ENCODE data around the gene IL36RN.

The IL36RN gene

GRCh38 chr2:113104054-113104611 is 45.1 kb downstream of the IL36RN start:
- H3K9me3 ChIP-seq, result no peaks in the 10 kb centered on the region
- TF ChIP-seq CTCF (IDR thresholded peaks at IDR 0.05), result no peak
- H3K27me3 ChIP-seq, result no peaks in the 10 kb centered on the region
- DNase-seq, result no peak
- no peaks in the 10 kb centered on the region for H3K36me3 ChIP-seq
- no peaks in the 10 kb centered on the region for H3K4me1 ChIP-seq
- no peak overlapping the region for H3K27ac ChIP-seq
- intact Hi-C loops (cut with DNase I; ENCODE audit: low total_unique reads), result no loop called here
- H3K4me3 ChIP-seq, result no peak overlapping the region

- no peak for TF ChIP-seq CTCF (IDR thresholded peaks at IDR 0.05)
- Histone ChIP-seq H3K27ac (no peak overlapping the region), H3K27me3 (no peaks in the 10 kb centered on the region), H3K36me3 (no peaks in the 10 kb centered on the region), H3K4me3 (no peak overlapping the region), H3K4me1 (no peaks in the 10 kb centered on the region), H3K9me3 (no peaks in the 10 kb centered on the region)
- intact Hi-C loops (cut with DNase I; ENCODE audit: low total_unique reads), result no loop called here
- no peak for DNase-seq
Measured at GRCh38 chr2:113105047-113105785, 46.2 kb downstream of the IL36RN start.

GRCh38 chr2:113111121-113111520 is 52.1 kb downstream of the IL36RN start:
- no peak overlapping the region for H3K4me3 ChIP-seq
- H3K27me3 ChIP-seq, result peaks cover 0 to 3% of the 10 kb centered on the region in 2 donors
- intact Hi-C loops (cut with DNase I; ENCODE audit: low total_unique reads), result no loop called here
- H3K4me1 ChIP-seq, result no peaks in the 10 kb centered on the region
- H3K9me3 ChIP-seq, result no peaks in the 10 kb centered on the region
- DNase-seq, result no peak
- TF ChIP-seq CTCF (IDR thresholded peaks at IDR 0.05), result no peak
- H3K27ac ChIP-seq, result no peak overlapping the region
- no peaks in the 10 kb centered on the region for H3K36me3 ChIP-seq

- Histone ChIP-seq H3K36me3 (no peaks in the 10 kb centered on the region), H3K9me3 (no peaks in the 10 kb centered on the region), H3K27me3 (peaks cover 0 to 3% of the 10 kb centered on the region in 2 donors), H3K27ac (no peak overlapping the region), H3K4me3 (no peak overlapping the region), H3K4me1 (no peaks in the 10 kb centered on the region)
- TF ChIP-seq CTCF (IDR thresholded peaks at IDR 0.05), result no peak
- no peak for DNase-seq
- intact Hi-C loops (cut with DNase I; ENCODE audit: low total_unique reads), result no loop called here
Measured at GRCh38 chr2:113111823-113112287, 52.9 kb downstream of the IL36RN start.

- no peaks in the 10 kb centered on the region for H3K9me3 ChIP-seq
- intact Hi-C loops (cut with DNase I; ENCODE audit: low total_unique reads), result no loop called here
- no peaks in the 10 kb centered on the region for H3K36me3 ChIP-seq
- no peak overlapping the region for H3K27ac ChIP-seq
- TF ChIP-seq CTCF (IDR thresholded peaks at IDR 0.05), result no peak
- no peak overlapping the region for H3K4me3 ChIP-seq
- no peaks in the 10 kb centered on the region for H3K4me1 ChIP-seq
- H3K27me3 ChIP-seq, result peaks cover 0 to 3% of the 10 kb centered on the region in 2 donors
- DNase-seq, result no peak
Measured at GRCh38 chr2:113112441-113112840, 53.4 kb downstream of the IL36RN start.
